H1 (cell line): ENCODE results near the gene SHMT2. TPM values are rescaled to one million over a fixed set of nuclear protein-coding genes. Genes with fewer than 3 reads are reported as not detected.

ENCODE experiments used
- CTCF ChIA-PET: fragments of 300-600 bp; sonication (Branson Sonifier 250); formaldehyde crosslinking; loops from one replicate; lab custom pipeline; 2021; ENCODE audit not compliant: partially characterized antibody; lab: Charles Lee
- POLR2A ChIA-PET: fragments of 300-600 bp; sonication (Branson Sonifier 250); formaldehyde crosslinking; loops from one replicate; lab custom pipeline; 2021; ENCODE audit warnings: inconsistent platforms; ENCODE audit not compliant: partially characterized antibody; lab: Charles Lee
- DNase-seq, 2 experiments: peaks; one replicate each; pipeline versions ENCODE4 v3.0.0 to v3.0.0-alpha.2; 2010 to 2022; ENCODE audit warnings: low spot score in 2 of 2, low read depth in 1 of 2, mixed read lengths in 1 of 2
- FAIRE-seq: peaks from 2 replicates; lab custom pipeline; 2011; peaks lifted over from hg19 to GRCh38; lab: Jason Lieb, UNC
- H2AFZ ChIP-seq: 2 replicates; pipeline ENCODE4 v1.8.1; 2012; ENCODE audit warnings: low read length, inconsistent platforms
- H2AK5ac ChIP-seq: 2 replicates; pipeline ENCODE4 v1.6.1; 2013; ENCODE audit warnings: low read depth, low read length
- H2BK120ac ChIP-seq: replicated peaks from 2 replicates; pipeline ENCODE3; 2013; ENCODE audit warnings: low read depth, low read length, inconsistent platforms
- H2BK12ac ChIP-seq: 2 replicates; pipeline ENCODE4 v1.6.1; 2013; ENCODE audit warnings: low read depth, low read length
- H2BK15ac ChIP-seq: 2 replicates; pipeline ENCODE4 v1.6.1; 2013; ENCODE audit warnings: low read length
- H2BK20ac ChIP-seq: 2 replicates; pipeline ENCODE4 v1.6.1; 2013; ENCODE audit warnings: low read length
- H2BK5ac ChIP-seq: 2 replicates; pipeline ENCODE4 v1.6.1; 2013; ENCODE audit warnings: low read depth, low read length
- H3K14ac ChIP-seq: 2 replicates; pipeline ENCODE4 v1.6.1; 2013; ENCODE audit warnings: inconsistent platforms; ENCODE audit not compliant: insufficient read length
- H3K18ac ChIP-seq: 2 replicates; pipeline ENCODE4 v1.6.1; 2013; ENCODE audit warnings: low read length; ENCODE audit errors: extremely low read depth
- H3K23ac ChIP-seq: 2 replicates; pipeline ENCODE4 v1.6.1; 2013; ENCODE audit warnings: inconsistent platforms; ENCODE audit not compliant: insufficient read length
- H3K23me2 ChIP-seq: 2 replicates; pipeline ENCODE4 v1.6.1; 2013; ENCODE audit warnings: low read depth, low read length
- H3K27ac ChIP-seq: 2 replicates; pipeline ENCODE4 v1.6.1; 2011; ENCODE audit warnings: low read depth, low read length, inconsistent platforms
- H3K27me3 ChIP-seq, 4 experiments: replicated peaks in 1 of 4; 1 replicate in 1 of 4; 2 replicates in 3 of 4; pipeline versions ENCODE4 v1.6.1 to v1.8.1; 2011 to 2013; ENCODE audit warnings: low read length in 3 of 4, mild to moderate bottlenecking in 3 of 4, inconsistent platforms in 2 of 4, mixed read lengths in 2 of 4, moderate library complexity in 1 of 4; ENCODE audit not compliant: control insufficient read depth in 3 of 4, insufficient read depth in 3 of 4; ENCODE audit errors: extremely low read depth in 1 of 4
- H3K36me3 ChIP-seq, 4 experiments: 2 replicates each; pipeline versions ENCODE4 v1.6.1 to v1.8.1; 2011 to 2013; ENCODE audit warnings: mild to moderate bottlenecking in 4 of 4, low read length in 3 of 4, moderate library complexity in 2 of 4, control low read depth in 1 of 4, inconsistent platforms in 1 of 4; ENCODE audit not compliant: insufficient read depth in 4 of 4, control insufficient read depth in 2 of 4
- H3K4ac ChIP-seq: replicated peaks from 2 replicates; pipeline ENCODE3; 2013; ENCODE audit warnings: low read length, low read depth, mixed read lengths, inconsistent platforms; ENCODE audit not compliant: insufficient read length
- H3K4me1 ChIP-seq, 4 experiments: replicated peaks in 1 of 4; 1 replicate in 1 of 4; 2 replicates in 3 of 4; pipeline versions ENCODE4 v1.6.1 to v1.8.1; 2011 to 2013; ENCODE audit warnings: low read length in 3 of 4, inconsistent platforms in 2 of 4, mixed read lengths in 1 of 4; ENCODE audit not compliant: insufficient read depth in 4 of 4, control insufficient read depth in 3 of 4
- H3K4me2 ChIP-seq, 2 experiments: 2 replicates each; pipeline versions ENCODE4 v1.6.1 to v1.8.1; 2011 to 2013; ENCODE audit warnings: low read depth in 2 of 2, low read length in 2 of 2, control low read depth in 1 of 2, inconsistent platforms in 1 of 2, mild to moderate bottlenecking in 1 of 2; ENCODE audit not compliant: insufficient read depth in 1 of 2
- H3K4me3 ChIP-seq, 4 experiments: fragments of 200-600, 300-600 bp in 1 of 4; sonication (generic), shearing (Covaris generic), sonication (Bioruptor Twin) in 1 of 4; 2 replicates each; pipeline versions ENCODE4 v1.5.1 to v1.8.1; 2011 to 2016; ENCODE audit warnings: low read length in 4 of 4, low read depth in 3 of 4, control low read depth in 2 of 4, inconsistent platforms in 2 of 4, mild to moderate bottlenecking in 2 of 4, mixed read lengths in 1 of 4, moderate library complexity in 1 of 4; ENCODE audit not compliant: insufficient read depth in 2 of 4; ENCODE audit errors: extremely low read depth in 1 of 4
- H3K56ac ChIP-seq: replicated peaks from 2 replicates; pipeline ENCODE3; 2013; ENCODE audit warnings: low read depth, mild to moderate bottlenecking, mixed read lengths, low read length, inconsistent platforms; ENCODE audit not compliant: insufficient read length
- H3K79me1 ChIP-seq: 2 replicates; pipeline ENCODE4 v1.6.1; 2013; ENCODE audit warnings: low read depth, low read length, control low read depth
- H3K79me2 ChIP-seq, 2 experiments: 2 replicates each; pipeline versions ENCODE4 v1.6.1 to v1.8.1; 2012 to 2013; ENCODE audit warnings: low read length in 2 of 2, mild to moderate bottlenecking in 2 of 2, inconsistent platforms in 1 of 2; ENCODE audit not compliant: insufficient read depth in 2 of 2, control insufficient read depth in 1 of 2
- H3K9ac ChIP-seq, 4 experiments: replicated peaks in 1 of 4; 1 replicate in 1 of 4; 2 replicates in 3 of 4; pipeline versions ENCODE4 v1.6.1 to v1.8.1; 2011 to 2013; ENCODE audit warnings: low read depth in 3 of 4, low read length in 3 of 4, control low read depth in 2 of 4, mild to moderate bottlenecking in 2 of 4, moderate library complexity in 2 of 4, inconsistent platforms in 1 of 4; ENCODE audit errors: extremely low read depth in 1 of 4
- H3K9me3 ChIP-seq, 2 experiments: 2 replicates each; pipeline versions ENCODE4 v1.6.1 to v1.8.1; 2012 to 2013; ENCODE audit warnings: mild to moderate bottlenecking in 2 of 2, moderate library complexity in 2 of 2, control low read depth in 1 of 2, inconsistent platforms in 1 of 2, low read depth in 1 of 2, low read length in 1 of 2, mixed read lengths in 1 of 2; ENCODE audit not compliant: insufficient read depth in 2 of 2
- H4K20me1 ChIP-seq, 2 experiments: replicated peaks in 1 of 2; 2 replicates each; pipeline versions ENCODE3 to v1.8.1; 2011 to 2013; ENCODE audit warnings: inconsistent platforms in 2 of 2, low read length in 2 of 2, mild to moderate bottlenecking in 1 of 2; ENCODE audit not compliant: insufficient read depth in 2 of 2, control insufficient read depth in 1 of 2
- H4K5ac ChIP-seq: 2 replicates; pipeline ENCODE4 v1.6.1; 2013; ENCODE audit warnings: low read length, low read depth, mixed read lengths, inconsistent platforms; ENCODE audit not compliant: insufficient read length
- H4K8ac ChIP-seq: 2 replicates; pipeline ENCODE4 v1.8.0; 2013; ENCODE audit warnings: mild to moderate bottlenecking, moderate library complexity, low read length, inconsistent platforms; ENCODE audit not compliant: insufficient read depth; ENCODE audit errors: extremely low read depth
- H4K91ac ChIP-seq: replicated peaks from 2 replicates; pipeline ENCODE3; 2013; ENCODE audit warnings: low read length, mixed read lengths, inconsistent platforms; ENCODE audit not compliant: insufficient read length
- BCL11A ChIP-seq, 2 experiments: IDR thresholded peaks; one replicate each; pipeline ENCODE4 v1.6.1; 2011; ENCODE audit warnings: low read depth in 2 of 2, low read length in 2 of 2, mild to moderate bottlenecking in 2 of 2
- BRCA1 ChIP-seq: IDR thresholded peaks from 2 replicates; pipeline ENCODE4 v1.6.1; 2012; ENCODE audit warnings: low read depth, low read length, improper control_type of control experiment
- CEBPB ChIP-seq: IDR thresholded peaks from 2 replicates; pipeline ENCODE4 v1.6.1; 2012; ENCODE audit warnings: low read depth, low read length
- CHD1 ChIP-seq: IDR thresholded peaks from 2 replicates; pipeline ENCODE4 v1.6.1; 2012; ENCODE audit warnings: low read depth, low read length, improper control_type of control experiment
- E2F6 ChIP-seq: IDR thresholded peaks from 2 replicates; pipeline ENCODE4 v1.6.1; 2012; ENCODE audit warnings: inconsistent platforms
- FOSL1 ChIP-seq: IDR thresholded peaks from 2 replicates; pipeline ENCODE4 v1.6.1; 2011; ENCODE audit warnings: mild to moderate bottlenecking, low read depth, low read length, moderate library complexity; ENCODE audit not compliant: insufficient read depth
- KDM4A ChIP-seq: IDR thresholded peaks from one replicate; pipeline ENCODE4 v1.7.1; 2012; ENCODE audit warnings: low read depth, mild to moderate bottlenecking, moderate library complexity, low read length, inconsistent platforms; ENCODE audit not compliant: severe bottlenecking
- MAFK ChIP-seq: IDR thresholded peaks from 2 replicates; pipeline ENCODE4 v1.6.1; 2012; ENCODE audit warnings: low read depth, mild to moderate bottlenecking, improper control_type of control experiment, low read length
- POU5F1 ChIP-seq: IDR thresholded peaks from 2 replicates; pipeline ENCODE4 v1.6.1; 2011; ENCODE audit warnings: low read depth, mild to moderate bottlenecking, low read length, moderate library complexity
- SP1 ChIP-seq: IDR thresholded peaks from 2 replicates; pipeline ENCODE4 v1.6.1; 2011; ENCODE audit warnings: low read depth, low read length
- ZNF274 ChIP-seq: IDR thresholded peaks from 2 replicates; pipeline ENCODE4 v1.7.0; 2012; ENCODE audit warnings: low read length, borderline replicate concordance; ENCODE audit errors: extremely low read depth
- WGBS, 2 experiments: shearing (Covaris generic) in 1 of 2; methylation state at CpG; one replicate each; pipeline versions ENCODE4 v1.1.6 to v1.1.7; 2013 to 2015; ENCODE audit warnings: low lambda C conversion rate in 2 of 2, mixed read lengths in 2 of 2, inconsistent platforms in 1 of 2, low coverage in 1 of 2, missing lambda C conversion rate in 1 of 2; ENCODE audit not compliant: insufficient replicate concordance in 2 of 2, insufficient coverage in 1 of 2, insufficient read length in 1 of 2; ENCODE audit errors: extremely low coverage in 1 of 2, missing lambda C conversion rate in 1 of 2; 5-methylcytosine and 5-hydroxymethylcytosine counted together
- polyA plus RNA-seq, 7 experiments: library from polyadenylated mRNA; depleted of rRNA in 3 of 7; stranded (reverse) in 5 of 7; unstranded in 2 of 7; fragments of >200 nt in 5 of 7; fragments of 200-250 nt in 2 of 7; gene quantifications; 1 replicate in 5 of 7; 2 replicates in 1 of 7; 4 replicates in 1 of 7; pipeline versions ENCODE4 v1.2.1 to v1.2.3, GENCODE V29; 2011 to 2013; ENCODE audit warnings: missing spikeins in 2 of 7, mixed read lengths in 2 of 7
- total RNA-seq: library from RNA; stranded (reverse); fragmentation: NEBNext Ultra II Directional; extraction: Animal tissue kit (Norgen Biotek cat#: 25700); gene quantifications from 2 replicates; pipeline ENCODE4 v1.2.1, GENCODE V29; 2021

SHMT2 gene
- total and polyA plus RNA-seq, 2 of the 8 experiments (the other 6 are each of a cell fraction or from before 2014, with no cell fraction given), result 274 to 520 TPM

- Histone ChIP-seq H3K4me2 (no peak overlapping the region), H3K36me3 (peaks cover 0 to 8% (median 4%) of the 10 kb centered on the region in 4 experiments; a peak in 5 of 8 replicates), H3K23me2 (no peaks in the 10 kb centered on the region), H2BK15ac (no peak overlapping the region), H2AFZ (no peak overlapping the region), H3K23ac (no peak overlapping the region), H3K4ac (no peak overlapping the region), H4K5ac (no peak overlapping the region), H2BK20ac (no peak overlapping the region), H3K9me3 (no peaks in the 10 kb centered on the region), H3K4me1 (0 out of 7 replicates have a peak, but pooled peaks cover 0 to 2% (median 0%) of the 10 kb centered on the region in 4 experiments), H3K4me3 (no peak overlapping the region), H4K20me1 (no peaks in the 10 kb centered on the region), H2BK12ac (no peak overlapping the region), H3K79me1 (no peaks in the 10 kb centered on the region), H3K27me3 (no peaks in the 10 kb centered on the region), H3K27ac (no peak overlapping the region), H3K9ac (no peak overlapping the region; a peak in 1 of 7 replicates), H2BK120ac (no peak overlapping the region), H4K91ac (no peak overlapping the region), H2AK5ac (no peak overlapping the region), H4K8ac (no peak overlapping the region), H3K14ac (no peak overlapping the region), H2BK5ac (no peak overlapping the region), H3K56ac (no peak overlapping the region), H3K18ac (no peak overlapping the region), H3K79me2 (no peaks in the 10 kb centered on the region)
- POLR2A ChIA-PET, result interaction anchor here (0.5 to 1.2 kb wide), 2 partner anchors 17 to 179 kb away, joined by 3 read pairs; no protein-coding TSS in a partner anchor
- CTCF ChIA-PET, result interaction anchor here (0.7 to 4.2 kb wide), 10 partner anchors 7 to 180 kb away, joined by 3 to 36 read pairs (median 8); no protein-coding TSS in a partner anchor
- 92% methylated on average over 5 of the region's 15 CpGs; no CpG with 5 or more reads in 1 of the 2 experiments for WGBS, 2 experiments
- DNase-seq (no peak), FAIRE-seq (no peak)
- no peak for TF ChIP-seq BRCA1
- no peak for TF ChIP-seq E2F6
- TF ChIP-seq KDM4A, result no peak
- TF ChIP-seq BCL11A (IDR thresholded peaks at IDR 0.05; ENCODE audit: low read depth in 2 of 2, low read length in 2 of 2), result no peak
- no peak for TF ChIP-seq ZNF274
- no peak for TF ChIP-seq SP1
- no peak for TF ChIP-seq POU5F1
- TF ChIP-seq FOSL1, result no peak
- no peak for TF ChIP-seq CEBPB
- no peak for TF ChIP-seq MAFK
- no peak for TF ChIP-seq CHD1
These were observed 49.2 kb downstream of the SHMT2 start for GRCh38 chr12:57278465-57279381.
